HuH-7 (cell line): ENCODE results near the gene CRCP.
"Not testable (repeated sequence)": the region's sequence is repeated elsewhere in the genome, so short reads cannot be mapped to it uniquely, and the experiment has no call there.

Experiments
- DNase-seq: peaks from one replicate; pipeline ENCODE4 v3.0.0; 2011; ENCODE audit warnings: low spot score

Gene CRCP

GRCh38 chr7:66108410-66108809 lies 6.2 kb upstream of the CRCP start:
- DNase-seq = not testable (repeated sequence)

- no peak for DNase-seq
These were observed 3.8 kb upstream of the CRCP start for GRCh38 chr7:66110856-66111255.

DNA sequence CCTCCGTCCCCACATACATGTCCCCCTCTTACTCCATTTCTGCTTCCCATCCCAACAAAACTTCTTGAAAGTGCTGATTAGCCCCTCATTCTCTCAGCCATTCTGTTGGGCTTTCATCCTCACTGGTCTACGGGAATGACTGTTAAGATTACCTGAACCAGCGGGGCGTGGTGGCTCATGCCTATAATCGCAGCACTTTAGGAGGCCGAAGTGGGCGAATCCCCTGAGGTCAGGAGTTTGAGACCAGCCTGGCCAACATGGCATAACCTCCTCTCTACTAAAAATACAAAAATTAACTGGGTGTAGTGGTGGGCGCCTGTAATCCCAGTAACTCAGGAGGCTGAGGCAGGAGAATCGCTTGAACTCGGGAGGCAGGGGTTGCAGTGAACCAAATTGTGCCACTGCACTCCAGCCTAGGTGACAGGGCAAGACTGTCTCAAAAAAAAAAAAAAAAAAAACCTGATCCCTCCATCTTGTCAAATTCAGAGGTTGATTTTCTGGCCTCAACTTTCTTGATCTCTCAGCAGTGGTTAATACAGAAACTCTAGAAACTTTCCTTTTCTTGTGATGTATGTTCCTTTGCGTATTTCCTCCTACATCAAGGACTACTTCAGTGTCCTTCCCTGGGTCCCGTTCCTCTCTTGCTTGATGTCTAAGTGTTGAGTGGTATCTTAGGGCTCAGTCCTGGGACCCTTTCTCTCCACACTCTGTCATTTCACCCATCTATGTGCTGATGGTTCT lies 2.2 kb downstream of the CRCP start:
- not testable (repeated sequence) for DNase-seq

GRCh38 chr7:66118603-66119002 lies 4.0 kb downstream of the CRCP start:
- no peak for DNase-seq

DNA sequence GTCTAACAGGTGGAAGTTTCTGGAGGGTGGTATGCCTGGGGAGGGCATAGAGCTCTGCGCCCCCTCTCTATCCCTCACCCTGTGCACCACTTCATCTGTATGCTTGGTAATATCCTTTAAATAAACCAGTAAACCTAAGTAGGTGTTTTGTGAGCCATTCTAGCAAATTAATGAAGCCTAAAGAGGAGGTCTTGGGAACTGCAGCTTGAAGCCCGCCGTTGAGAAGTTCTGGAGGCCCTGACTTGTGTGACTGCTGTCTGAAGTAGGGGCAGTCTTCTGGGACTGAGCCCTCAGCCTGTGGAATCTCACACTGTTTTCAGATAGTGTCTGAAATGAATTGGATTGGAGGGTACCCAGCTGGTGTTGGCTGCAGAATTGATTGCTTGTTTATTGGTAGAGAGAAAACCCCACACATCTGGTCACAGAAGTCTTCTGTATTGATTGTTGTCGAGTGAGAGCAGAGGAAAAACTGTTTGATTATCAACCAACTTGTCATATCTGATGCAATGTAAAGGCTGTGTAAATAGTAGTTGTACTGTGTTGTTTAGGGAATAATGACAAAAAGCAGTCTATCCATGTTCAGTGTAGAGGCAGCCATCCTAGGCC lies 4.7 kb downstream of the CRCP start:
- DNase-seq = no peak

GRCh38 chr7:66123175-66123528 lies 8.5 kb downstream of the CRCP start:
- DNase-seq = no peak

DNA sequence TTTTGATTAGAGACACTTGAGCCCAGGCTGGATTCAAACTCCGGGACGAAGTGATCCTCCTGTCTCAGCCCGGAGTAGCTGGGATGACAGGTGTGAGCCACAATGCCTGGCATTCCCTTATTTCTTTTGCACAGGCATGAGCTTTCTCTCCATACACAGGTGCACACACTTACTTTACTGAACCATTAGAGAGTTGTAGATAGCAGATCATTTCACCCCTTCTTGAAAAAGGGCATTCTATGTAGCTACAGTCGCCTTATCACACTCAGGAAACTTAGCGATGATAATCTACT lies 9.9 kb downstream of the CRCP start:
- DNase-seq = not testable (repeated sequence)

- no peak for DNase-seq
These were observed 10.5 kb downstream of the CRCP start for GRCh38 chr7:66125052-66125694.

DNA sequence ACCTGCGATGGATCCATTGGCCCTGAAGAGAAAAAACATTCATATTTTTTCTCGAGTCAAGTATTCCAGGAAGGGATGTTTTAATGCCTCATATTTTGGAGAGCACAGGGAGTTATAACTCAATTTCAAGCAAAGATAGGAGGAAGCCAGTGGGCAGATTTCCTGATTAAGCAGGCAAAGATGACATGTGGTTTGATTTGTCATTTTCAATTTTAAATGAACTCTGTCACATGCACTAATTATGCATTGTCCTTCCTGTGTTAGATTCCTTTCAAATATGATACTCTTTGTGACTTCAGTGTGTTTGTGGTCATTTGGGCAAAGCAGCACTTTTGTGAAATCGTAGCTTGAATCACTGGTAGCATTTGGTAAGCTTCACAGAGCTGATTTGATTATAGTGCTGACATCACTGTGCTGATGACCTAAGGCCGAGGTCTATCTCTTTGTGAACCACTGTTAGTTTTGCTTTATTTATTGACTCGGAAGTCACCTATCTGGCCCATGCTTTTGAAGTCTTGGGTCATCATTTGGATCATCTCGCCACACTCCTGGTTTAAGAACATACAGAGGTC lies 11.2 kb downstream of the CRCP start:
- not testable (repeated sequence) for DNase-seq

DNA sequence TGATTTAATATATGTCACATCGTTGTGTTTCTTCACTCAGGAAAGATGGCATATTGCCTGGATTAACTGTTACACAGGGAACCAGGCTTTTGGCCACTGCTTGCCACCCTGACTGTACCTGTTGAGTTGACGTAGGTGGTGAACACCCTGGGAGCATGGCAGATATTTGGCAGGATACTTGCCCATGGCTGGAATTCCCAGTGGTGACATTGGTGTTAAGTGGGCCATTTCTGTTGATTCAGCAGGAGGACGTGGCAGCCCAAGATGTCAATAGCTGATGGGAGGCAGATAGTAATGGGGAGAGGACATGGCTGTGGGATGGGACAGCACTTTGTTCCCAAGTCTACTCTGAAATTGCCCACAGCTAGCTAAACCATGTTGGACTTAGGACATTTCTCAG lies 12.5 kb downstream of the CRCP start:
- DNase-seq = not testable (repeated sequence)

DNA sequence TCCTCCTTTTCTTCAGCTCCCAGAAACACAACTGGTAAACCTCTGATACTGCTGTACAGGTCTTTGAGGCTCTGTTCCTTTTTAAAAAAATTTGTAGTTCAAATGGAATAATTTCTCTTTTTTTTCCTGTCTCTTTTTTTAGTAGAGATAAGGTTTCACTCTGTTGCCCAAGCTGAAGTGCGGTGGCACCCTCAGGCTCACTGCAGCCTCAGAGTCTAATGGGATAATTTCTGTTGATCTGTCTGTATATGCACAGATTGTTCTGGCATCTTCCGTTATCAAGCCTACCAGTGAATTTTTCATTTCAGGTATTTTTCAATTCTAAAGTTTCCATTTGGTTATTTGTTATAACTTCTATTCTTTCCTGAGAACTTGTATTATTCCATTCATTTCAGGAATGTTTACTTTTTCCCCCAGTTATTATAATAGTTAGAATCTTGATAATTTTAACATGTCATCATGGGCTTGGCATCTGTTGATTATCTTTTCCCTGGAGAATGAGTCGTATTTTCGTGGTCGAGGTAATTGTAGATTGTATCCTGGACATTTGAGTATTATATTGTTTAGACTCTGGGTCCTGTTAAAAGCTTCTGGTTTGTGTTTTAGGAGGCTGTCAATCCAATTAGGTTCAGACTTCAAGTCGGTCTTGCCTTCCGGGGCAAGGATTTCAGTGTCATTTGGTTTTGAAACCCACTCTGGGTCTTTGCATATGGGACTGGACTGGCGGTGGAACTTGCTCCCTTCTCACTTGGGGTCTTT lies 24.5 kb downstream of the CRCP start:
- no peak for DNase-seq

DNA sequence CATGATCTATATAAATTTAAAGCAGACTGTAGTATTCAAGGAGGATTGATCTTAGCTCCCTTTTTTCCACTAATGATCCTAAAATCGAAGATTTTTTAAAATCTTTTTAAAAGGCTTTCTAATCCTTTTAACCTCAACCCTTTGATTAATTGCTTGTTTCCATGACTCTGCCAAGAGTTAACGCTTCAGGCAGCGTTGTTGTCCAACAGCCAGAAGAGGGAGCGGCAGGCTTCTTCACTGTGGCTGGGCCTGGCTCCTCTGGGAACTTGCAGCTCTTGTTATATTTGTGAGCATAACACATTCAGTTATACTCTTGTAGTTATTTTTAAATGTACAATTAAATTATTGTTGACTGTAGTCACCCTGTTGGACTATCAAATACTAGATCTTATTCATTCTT lies 26.3 kb downstream of the CRCP start:
- DNase-seq = peak; percentile 61

GRCh38 chr7:66142334-66142733 lies 27.7 kb downstream of the CRCP start:
- DNase-seq = peak; percentile 62

DNA sequence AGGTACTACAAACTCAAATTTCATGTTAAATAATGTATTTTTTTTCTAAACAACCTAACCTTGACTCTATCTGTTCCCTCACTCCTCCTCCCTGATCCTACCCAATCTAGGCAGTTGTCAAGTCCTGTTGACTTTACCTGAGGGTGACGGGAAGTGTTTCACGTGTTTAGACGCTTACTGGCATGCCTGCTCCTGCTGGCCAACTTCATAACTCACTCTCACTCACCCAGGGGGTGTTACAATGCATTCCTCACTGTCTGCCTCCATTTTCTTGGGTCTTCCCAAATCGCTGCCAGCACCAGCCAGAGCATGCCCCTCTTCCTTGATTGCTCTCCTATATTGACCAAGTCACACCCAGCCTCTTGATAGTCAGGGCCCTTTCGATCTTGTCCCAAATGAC lies 28.3 kb downstream of the CRCP start:
- DNase-seq = no peak

DNA sequence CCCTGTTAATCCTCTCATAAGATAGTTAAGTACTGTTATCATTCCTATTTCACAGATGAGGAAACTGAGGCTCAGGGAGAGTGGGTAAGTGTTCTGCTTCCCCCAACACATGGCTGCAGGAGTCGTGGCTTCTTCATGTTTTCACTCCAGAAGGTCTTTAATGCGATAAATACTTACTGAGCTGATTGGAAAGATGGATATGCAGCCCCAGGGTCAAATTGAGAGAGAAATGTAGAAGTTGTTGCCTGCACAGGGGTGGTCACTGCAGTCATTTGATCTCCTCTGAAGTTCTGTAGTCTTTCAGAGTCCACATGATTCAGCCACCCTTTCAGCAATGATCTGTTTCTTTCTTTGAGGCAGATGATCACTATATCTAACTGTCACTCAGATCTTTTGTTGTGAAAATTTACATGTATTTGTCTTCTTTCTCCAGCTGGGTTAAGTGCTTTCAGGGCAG lies 29.3 kb downstream of the CRCP start:
- DNase-seq = no peak

GRCh38 chr7:66145400-66146104 lies 30.9 kb downstream of the CRCP start:
- DNase-seq = no peak

- DNase-seq = no peak
These were observed 32.1 kb downstream of the CRCP start for GRCh38 chr7:66146701-66147100.

- not testable (repeated sequence) for DNase-seq
These were observed 33.0 kb downstream of the CRCP start for GRCh38 chr7:66147657-66148056.

GRCh38 chr7:66150471-66150870 lies 35.8 kb downstream of the CRCP start:
- DNase-seq = no peak

GRCh38 chr7:66152371-66153191 lies 37.9 kb downstream of the CRCP start:
- no peak for DNase-seq

DNA sequence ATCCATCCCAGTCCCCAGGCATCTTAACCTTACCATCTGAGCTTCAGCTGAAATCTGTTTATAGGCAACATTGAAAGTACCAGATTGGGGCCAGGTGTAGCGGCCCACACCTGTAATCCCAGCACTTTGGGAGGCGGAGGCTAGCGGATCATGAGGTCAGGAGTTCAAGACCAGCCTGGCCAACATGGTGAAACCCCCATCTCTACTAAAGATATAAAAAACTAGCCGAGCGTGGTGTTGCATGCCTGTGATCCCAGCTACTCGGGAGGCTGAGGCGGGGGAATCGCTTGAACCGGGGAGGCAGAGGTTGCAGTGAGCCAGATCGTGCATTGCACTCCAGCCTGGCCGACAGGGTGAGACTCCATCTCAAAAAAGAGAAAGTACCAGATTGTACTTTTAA lies 39.0 kb downstream of the CRCP start:
- no peak for DNase-seq
